NCI-H2107 treated with DMSO at 0.1 percent for 48 hours (cell line): Measurements from ENCODE around the gene DPY30.

Experiments
- DNase-seq: peaks from one replicate; lab custom pipeline; 2025; ENCODE audit not compliant: unreplicated experiment; lab: John Stamatoyannopoulos, UW

The DPY30 gene

DNA sequence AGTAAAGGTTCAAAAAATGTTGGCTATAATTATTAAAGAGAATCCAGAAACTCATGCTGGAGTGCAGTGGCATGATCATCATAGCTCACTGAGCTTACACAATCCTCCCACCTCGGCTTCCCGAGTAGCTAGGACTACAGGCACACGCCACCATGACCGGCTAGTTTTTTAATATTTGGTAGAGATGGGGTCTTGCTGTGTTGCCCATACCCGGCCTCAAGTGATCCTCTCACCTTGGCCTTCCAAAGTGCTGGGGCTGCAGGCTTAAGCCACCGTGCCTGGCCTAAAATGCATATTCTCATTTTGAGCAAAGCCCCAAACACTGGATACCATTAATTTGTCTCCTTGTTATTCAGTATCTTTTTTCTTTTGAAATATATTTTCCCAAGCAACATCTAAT, 61.2 kb downstream of the DPY30 start:
- DNase-seq, result no peak
